Endometrial microvascular endothelial cells (primary cell): ENCODE data around the gene TTLL5. TPM values are rescaled to one million over a fixed set of nuclear protein-coding genes. Genes with fewer than 3 reads are reported as not detected.

Experiments used
- in situ Hi-C: cut with HindIII; loops from 2 replicates; pipeline ENCODE4 v1.10.0; 2017; ENCODE audit warnings: low sequenced_read_pairs, low pct_unique_long_range_greater_than_20kb; ENCODE audit errors: inconsistent ontology term
- total RNA-seq: library from RNA; depleted of rRNA; stranded (reverse); fragments of >200 nt; gene quantifications from one replicate; pipeline ENCODE4 v1.2.3, GENCODE V29; 2015; ENCODE audit errors: inconsistent ontology term

Gene TTLL5
- total RNA-seq, 1 donor from 2014 or later, result 53.8 TPM

DNA sequence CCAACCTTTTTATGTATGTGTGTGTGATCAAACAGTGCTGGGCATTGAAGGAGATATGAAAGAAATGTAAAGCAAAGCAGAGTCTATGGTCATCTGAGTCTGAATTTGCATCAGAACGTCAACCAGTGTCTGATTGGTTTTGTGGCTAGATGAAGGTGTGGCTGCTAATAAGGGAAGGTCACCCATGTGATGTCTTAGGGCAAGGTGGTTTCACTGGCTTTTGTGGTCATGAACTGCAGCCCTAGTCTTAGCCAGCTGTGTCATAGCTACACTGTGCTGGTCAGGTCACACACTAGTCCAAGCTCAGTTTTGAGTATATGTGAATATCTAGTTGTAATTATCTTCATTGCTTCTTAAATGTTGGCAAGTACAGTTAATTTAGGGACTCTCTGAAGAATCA lies 214.9 kb downstream of the TTLL5 start:
- in situ Hi-C loops, result no loop called here

DNA sequence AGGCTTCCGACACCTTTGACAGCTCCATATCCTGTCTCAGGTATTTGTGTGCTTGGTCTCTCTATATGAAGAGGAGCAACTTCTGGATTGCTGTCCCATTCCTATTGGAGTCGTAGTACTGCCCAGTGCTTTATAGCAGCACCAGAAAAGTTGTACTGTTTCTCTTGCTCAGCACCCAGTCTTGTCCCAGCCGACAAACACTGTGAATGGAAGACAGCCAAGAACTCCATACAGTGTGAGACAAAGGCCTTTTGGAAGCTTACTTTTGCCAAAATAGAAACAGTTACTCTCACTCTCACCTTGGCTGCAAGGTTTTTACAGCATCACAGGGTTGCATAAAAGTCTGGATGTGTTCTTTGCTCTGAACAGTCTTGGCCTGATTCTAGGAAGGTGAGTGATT lies 215.5 kb downstream of the TTLL5 start:
- in situ Hi-C loops, result no loop called here

DNA sequence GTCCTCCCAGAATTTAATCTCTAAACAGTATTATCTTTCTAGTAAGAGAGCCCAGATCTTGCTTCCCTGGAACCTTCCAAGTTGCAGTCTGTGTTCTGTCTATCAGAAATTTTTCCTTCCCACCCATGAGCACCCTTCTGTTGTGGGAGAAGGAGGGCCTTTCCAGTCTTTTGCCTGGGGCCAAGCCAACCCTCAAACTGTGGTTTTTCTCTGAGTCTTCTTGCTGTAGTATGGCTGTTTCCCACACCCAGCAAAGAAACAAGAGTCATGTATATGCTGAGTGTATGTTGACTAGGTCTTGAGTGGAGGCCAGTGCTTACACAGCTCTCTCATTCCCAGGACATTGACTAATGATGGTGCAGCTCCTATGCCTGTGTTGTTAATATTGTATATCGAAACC lies 216.2 kb downstream of the TTLL5 start:
- in situ Hi-C loops, result no loop called here

DNA sequence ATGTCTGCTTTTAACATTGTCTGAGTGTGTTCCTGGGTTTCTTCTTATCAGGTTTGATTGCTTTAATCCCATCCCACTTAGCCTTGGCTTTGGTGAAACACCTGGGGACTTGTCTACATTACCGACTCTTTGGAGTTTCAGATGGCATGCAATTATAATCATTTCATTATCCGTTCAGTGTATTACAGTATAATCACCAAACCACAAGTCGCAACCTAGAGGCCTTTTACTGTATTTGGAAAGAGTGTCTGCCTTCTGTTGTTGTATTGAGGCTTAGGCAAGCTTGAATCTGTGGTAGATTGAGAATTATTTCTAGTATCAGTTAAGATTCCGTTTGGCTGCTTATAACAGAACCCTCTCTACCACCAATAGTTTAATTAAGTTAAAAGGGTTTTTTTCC lies 216.8 kb downstream of the TTLL5 start:
- in situ Hi-C loops, result no loop called here

DNA sequence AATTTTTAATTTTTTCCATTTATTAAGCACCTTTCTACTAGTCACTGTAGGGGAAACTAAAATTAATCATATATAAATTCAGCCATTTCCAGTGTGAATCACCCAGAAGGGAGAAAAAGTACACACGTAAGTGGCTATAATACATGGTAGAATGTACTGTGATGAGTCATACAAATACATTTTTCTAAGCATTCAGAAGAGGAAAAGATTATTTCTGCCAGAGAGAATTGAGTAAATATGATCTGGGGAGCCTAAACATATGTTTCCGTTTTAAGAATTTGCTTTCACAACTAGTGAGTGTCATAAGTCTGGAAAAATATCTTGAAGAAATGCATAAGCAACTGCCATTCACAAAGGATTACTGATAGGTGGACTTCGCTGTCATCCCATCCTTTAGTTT lies 218.0 kb downstream of the TTLL5 start:
- in situ Hi-C loops, result no loop called here

DNA sequence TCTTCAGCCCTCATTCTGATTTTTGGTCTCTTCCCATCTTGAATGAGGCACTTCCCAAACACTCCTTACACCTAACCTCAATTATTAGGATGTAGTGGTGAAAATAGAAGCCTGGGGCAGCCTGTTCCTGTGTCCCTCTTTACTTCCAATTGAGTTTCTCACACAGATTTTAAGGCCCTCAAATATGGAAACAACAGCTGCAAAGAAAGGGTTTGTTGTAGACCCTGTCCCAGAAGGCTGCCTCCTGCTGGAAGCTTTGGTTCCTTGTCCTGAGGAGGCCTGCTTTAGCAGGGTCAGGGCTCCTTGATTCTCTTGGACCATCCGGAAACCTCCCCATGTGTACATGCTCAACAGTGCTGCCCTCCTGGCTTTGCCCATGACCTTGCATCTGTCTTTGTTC lies 219.5 kb downstream of the TTLL5 start:
- in situ Hi-C loops, result no loop called here

DNA sequence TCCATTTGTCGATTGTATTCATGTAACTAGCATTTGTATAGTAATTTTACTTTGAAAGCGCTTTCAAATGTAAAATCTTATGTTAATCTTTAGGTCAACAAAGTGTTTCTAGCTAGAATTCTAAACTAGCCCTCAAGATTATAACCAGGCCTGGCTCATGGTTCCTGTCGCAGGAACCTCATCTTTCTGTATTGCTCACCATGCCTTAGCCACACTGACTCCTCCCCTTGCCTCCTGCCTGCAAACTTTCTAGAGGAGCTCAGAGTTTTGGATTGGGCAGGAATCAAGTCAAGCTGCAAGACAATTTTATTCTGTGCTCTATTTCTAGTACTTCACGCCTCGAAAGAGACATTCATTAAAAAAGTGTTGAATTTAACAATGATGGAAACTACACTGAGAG lies 220.9 kb downstream of the TTLL5 start:
- in situ Hi-C loops, result no loop called here

DNA sequence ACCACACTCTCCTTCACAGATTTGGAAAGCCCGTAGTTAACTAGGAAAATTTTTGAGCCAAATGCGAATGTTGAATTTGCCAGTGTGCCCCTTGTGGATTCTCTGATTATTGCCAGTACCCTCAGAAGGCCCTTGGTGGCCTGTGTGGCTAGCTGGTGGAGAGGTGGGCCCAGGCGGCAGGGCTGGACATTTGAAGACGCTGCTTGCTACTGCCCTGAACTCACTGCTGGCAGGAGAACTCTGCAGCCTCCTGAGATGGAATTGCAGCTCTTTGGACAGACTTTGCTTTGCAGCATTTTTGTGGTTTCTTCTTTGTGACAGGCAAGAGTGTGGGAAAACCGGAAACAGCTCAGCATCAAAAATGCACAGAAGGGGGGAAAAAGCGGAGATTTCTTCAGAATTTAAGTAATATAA lies 223.2 kb downstream of the TTLL5 start:
- in situ Hi-C loops, result no loop called here

DNA sequence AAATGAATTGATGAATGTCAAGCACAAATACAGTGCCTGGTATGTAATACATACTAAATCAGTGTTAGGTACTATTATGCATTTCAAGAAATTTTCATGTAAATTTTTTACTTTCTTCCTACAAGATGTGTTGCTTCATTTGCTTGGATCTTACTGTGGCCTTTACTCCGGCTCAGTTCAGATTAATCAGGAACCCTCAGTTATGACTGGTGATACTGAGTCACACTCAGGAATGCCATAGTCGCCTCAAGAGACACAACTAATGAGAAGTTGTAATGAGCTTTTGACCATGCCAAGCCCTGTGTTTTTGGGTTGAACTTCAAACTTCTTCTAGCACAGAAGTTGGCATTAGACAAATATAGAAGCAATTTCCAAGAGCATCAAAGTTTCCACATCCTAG lies 224.8 kb downstream of the TTLL5 start:
- in situ Hi-C loops, result no loop called here

DNA sequence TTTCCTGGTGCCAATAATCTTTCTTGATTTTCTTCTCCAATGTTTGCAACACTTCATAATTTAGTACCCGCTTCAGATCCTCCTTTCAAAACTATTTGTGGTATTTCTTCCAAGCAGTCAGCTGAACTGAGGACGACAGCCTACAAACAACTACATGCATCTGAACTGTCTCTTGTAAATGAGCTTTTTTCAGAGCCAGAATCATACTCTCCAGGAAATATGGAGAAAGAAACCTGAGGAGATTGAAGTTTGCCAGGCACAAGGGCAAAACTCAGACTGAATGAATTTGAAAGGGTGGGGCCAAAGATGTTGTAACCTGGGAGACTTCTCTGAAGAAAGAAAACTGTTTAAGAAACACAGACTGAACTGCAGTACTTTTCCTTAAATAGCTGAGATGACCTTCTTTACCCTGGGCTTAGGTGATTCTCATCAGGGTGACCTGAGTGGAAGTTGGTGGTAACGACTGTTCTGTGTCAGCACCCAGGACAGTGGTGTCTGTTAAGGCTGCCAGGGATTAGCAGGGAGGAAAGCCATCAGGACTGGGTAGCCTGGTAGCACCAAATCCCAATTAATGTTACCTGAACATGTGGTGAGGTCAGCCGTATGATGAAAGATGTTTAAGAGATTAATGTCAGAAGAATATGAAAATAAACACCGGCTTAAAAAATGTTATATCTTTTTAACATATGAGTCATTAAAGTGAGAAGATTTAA lies 225.7 kb downstream of the TTLL5 start:
- in situ Hi-C loops, result no loop called here

DNA sequence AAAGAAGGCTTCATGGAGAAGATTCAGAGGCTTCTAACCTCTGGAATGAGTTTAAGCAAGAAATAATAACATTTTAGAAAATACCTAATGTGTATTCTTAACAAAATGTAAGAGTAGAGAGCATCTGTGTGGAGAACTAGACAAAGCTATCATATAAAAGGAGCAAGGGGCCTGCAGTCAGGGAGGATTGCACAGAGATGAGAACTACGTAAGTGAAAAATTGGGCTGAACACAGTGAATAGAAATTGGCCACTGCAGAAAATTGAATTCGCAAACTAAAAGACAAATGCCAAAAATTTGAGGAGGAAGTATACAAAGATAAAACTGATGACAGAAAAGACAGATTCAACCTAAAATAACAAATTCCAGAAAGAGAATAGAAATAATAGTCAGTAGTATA lies 227.9 kb downstream of the TTLL5 start:
- in situ Hi-C loops, result no loop called here

DNA sequence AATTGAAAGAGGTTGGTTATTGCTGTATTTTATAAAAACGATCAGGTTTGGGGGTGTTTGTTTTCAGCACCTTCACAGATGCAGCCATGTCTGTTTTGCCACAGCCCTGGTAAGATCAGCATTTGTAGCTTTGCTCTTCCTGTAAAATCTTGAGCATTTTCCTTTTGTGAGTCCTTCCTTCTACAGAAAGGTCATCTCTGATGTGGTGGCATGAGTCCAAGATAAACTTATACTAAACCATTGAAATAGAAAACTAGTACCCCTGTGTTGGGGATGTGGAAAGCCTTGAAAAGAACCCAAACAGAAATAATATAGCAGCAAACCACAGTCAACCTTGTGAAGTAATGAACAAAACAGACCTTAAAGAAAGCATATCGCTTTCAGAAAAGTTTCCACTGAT lies 235.3 kb downstream of the TTLL5 start:
- in situ Hi-C loops, result no loop called here

DNA sequence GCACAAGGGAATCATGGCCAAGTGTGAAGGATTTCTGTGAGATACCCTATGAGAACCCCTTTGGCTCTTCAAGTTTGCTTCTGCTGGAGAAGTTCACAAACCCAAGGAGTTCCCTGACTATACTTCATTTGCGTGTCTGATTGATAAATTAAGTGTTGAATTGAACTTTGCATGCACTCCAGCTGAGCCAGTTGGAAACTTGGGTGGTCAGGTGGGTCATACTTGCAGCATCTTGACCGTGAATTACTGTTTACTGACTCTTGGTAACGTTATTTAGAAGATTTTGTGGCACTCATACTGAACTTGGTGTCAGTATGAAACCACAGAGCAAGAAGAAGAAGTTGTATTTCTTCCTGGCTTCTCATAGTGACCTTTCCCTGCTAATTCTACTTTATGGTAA lies 243.3 kb downstream of the TTLL5 start:
- in situ Hi-C loops, result loop anchor here (25.0 kb wide), 1 partner anchor 192 kb away; no protein-coding TSS in a partner anchor

DNA sequence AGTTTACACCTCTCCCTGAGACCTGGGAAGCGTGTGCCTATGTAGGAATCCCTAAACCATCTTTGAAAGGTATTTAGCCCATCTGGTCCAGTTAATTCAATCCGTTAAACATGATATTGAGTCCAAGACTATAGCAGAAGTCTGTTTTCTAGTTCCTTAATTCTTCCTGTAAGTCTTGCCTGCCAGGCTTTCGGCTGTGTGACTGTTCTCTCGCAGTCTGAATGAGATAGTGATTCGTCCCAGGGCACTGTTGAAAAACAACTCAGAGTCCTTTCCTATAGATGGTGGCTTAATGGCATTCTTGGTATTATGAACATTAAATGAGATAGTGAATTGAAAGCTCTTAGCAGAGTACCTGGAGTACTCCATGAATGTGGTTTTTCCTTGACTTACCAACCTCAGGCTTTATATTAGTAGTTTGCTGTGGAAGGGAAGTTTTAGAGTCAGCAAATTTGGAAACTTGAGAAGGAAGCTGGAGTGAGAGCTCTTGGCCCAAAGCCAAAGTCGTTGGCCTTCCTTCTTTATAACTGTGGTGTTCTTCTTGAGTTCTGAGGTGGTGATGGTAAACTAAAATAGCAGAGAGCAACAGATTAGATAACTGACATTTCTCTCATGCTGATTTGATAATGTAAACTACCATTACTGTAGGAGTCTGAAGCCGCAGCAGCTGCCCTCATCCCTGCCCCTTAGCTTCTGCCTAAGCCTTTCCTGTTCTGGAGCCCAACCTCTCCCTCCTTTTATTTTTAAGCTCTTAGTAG lies 244.3 kb downstream of the TTLL5 start:
- in situ Hi-C loops, result loop anchor here (25.0 kb wide), 1 partner anchor 193 kb away; no protein-coding TSS in a partner anchor

DNA sequence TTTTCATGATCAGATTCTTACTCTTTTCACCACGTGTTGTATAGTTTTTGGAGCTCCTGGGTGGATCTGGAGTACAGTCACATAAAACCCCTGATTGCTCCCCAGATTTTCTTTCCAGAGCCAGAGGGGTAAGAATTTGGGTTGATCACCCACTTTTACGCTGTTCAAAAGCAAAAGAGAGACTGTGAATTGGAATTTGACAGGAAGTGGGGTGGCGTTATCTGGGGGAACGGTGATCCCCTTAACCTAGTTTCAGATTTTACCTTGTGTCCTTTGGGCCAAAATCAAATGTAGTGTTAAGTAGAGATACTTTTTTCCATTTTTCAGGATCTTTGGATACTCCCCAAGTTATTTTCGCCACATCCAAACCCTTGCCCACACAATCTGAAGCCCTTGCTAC lies 245.2 kb downstream of the TTLL5 start:
- in situ Hi-C loops, result loop anchor here (25.0 kb wide), 1 partner anchor 194 kb away; no protein-coding TSS in a partner anchor

DNA sequence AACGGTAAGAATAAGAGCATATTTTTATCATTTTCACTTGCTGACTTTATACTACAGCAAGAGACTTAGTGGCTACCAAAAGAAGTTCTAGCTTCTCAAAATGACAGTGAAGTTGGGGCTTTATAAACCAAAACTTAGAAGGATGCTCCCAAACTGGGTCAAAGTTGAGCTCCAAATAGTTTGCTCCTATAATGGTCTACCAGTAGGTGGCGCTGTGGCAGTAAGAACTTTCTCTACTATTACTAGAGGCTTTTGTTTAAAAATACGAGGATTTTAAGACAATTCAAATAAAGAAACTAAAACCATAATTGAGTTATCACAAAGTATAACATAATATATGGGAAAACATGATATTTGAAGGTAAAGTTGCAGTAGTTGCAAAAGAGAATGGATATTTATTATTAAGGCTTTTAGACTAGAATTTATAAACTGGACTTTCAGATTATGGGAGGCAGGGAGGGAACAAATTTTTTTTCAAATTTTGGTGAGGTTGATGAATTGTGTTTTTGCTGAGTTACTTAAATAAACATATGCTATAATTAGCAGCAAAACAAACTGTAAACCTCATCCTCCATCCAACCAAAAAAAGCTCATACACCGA lies 245.7 kb downstream of the TTLL5 start:
- in situ Hi-C loops, result loop anchor here (25.0 kb wide), 1 partner anchor 194 kb away; no protein-coding TSS in a partner anchor

DNA sequence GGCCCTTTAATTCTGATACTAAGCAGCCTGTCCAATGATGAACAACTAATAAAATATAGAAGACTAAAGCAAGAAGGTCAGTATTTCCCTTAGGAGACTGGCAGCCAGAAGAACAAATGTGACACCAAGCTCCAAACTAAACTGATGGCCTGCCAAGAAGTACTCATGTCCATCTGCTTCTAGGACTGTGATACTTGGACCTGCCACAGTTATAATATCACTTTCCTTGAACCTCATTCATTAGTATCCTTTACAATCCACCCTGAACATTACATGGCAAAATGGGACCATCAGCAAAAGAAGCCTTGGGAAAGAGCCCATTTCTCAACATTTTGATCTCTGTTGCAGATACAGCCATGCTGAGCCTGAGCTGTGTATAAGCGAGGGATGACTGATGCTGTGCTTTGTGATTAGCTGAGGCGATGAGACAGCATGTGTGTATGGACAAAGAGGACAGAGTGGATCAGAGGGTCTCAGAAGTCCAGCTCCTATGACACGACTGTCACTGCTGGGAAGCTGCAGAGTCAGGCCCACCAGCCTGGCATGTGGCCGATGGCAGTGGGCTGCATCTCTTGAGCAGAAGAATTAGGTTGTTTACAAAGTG lies 246.8 kb downstream of the TTLL5 start:
- in situ Hi-C loops, result loop anchor here (25.0 kb wide), 1 partner anchor 196 kb away; no protein-coding TSS in a partner anchor

DNA sequence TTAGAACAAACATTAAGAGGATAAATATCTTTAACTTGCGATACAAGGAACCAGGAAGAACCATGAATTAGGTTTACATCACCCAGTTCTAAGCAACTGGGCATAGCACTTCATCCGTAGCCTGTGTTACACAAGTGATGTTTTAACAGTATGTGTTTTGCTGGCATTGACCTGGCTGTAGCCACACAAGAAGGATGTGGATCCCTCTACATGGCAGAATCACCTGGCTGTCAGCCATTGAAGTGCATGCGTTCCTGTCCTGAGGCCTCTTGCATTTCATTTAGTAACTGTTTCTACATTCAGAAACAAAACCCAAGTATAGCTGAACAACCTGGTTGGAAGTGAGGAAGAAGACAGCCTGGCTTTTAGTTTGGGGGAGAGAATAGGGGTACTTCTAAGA lies 248.6 kb downstream of the TTLL5 start:
- in situ Hi-C loops, result loop anchor here (25.0 kb wide), 1 partner anchor 197 kb away; no protein-coding TSS in a partner anchor

DNA sequence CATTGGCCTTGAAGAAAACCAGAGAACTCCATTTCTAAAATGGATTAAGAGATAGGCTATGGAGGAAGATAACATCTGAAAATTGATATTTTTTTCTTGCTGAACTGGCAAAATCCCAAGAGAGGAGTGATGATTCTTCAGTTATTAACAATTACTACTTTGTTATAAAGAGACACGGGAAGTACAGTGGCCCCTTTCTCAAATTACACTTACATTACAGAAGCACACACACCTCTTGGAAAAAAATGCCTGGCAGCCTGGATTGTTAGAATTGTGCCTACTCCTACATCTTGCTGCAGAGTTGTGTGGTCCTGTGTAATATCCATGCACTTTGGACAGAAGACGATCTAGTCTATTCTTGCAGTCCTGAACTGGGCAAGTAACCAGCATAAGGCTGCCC lies 249.0 kb downstream of the TTLL5 start:
- in situ Hi-C loops, result loop anchor here (25.0 kb wide), 1 partner anchor 198 kb away; no protein-coding TSS in a partner anchor
